Measurements from ENCODE around the gene ASAP3.

ASAP3 gene

GRCh38 chr1:23477359-23478144, 6.4 kb downstream of the ASAP3 start:
- DNase-seq (ENCODE audit: low spot score): no peak

- DNase-seq (ENCODE audit: low spot score): no peak
Observed at GRCh38 chr1:23475641-23476040, 8.3 kb downstream of the ASAP3 start.

- DNase-seq (ENCODE audit: low spot score): peak; percentile 66
Observed at GRCh38 chr1:23475134-23475628, 8.8 kb downstream of the ASAP3 start.

- DNase-seq (ENCODE audit: low spot score): no peak
Observed at GRCh38 chr1:23473037-23473800, 10.8 kb downstream of the ASAP3 start.

GRCh38 chr1:23472351-23473036, 11.5 kb downstream of the ASAP3 start:
- no peak for DNase-seq (ENCODE audit: low spot score)

GRCh38 chr1:23471473-23472075, 12.4 kb downstream of the ASAP3 start:
- no peak for DNase-seq (ENCODE audit: low spot score)

GRCh38 chr1:23470282-23471070, 13.5 kb downstream of the ASAP3 start:
- DNase-seq (ENCODE audit: low spot score): no peak

GRCh38 chr1:23469372-23469982, 14.5 kb downstream of the ASAP3 start:
- no peak for DNase-seq (ENCODE audit: low spot score)

GRCh38 chr1:23466423-23466989, 17.5 kb downstream of the ASAP3 start:
- no peak for DNase-seq (ENCODE audit: low spot score)

GRCh38 chr1:23463286-23463685, 20.7 kb downstream of the ASAP3 start:
- DNase-seq (ENCODE audit: low spot score): no peak

GRCh38 chr1:23462766-23463165, 21.2 kb downstream of the ASAP3 start:
- DNase-seq (ENCODE audit: low spot score): no peak

- DNase-seq (ENCODE audit: low spot score): no peak
Observed at GRCh38 chr1:23461050-23461449, 22.9 kb downstream of the ASAP3 start.

GRCh38 chr1:23460519-23460918, 23.5 kb downstream of the ASAP3 start:
- no peak for DNase-seq (ENCODE audit: low spot score)

GRCh38 chr1:23459338-23459757, 24.6 kb downstream of the ASAP3 start:
- no peak for DNase-seq (ENCODE audit: low spot score)

- DNase-seq (ENCODE audit: low spot score): no peak
Observed at GRCh38 chr1:23456226-23456625, 27.8 kb downstream of the ASAP3 start.

- DNase-seq (ENCODE audit: low spot score): no peak
Observed at GRCh38 chr1:23453455-23454000, 30.5 kb downstream of the ASAP3 start.

- peak; percentile 39 for DNase-seq (ENCODE audit: low spot score)
Observed at GRCh38 chr1:23452011-23452411, 32.0 kb downstream of the ASAP3 start.

GRCh38 chr1:23451441-23451840, 32.5 kb downstream of the ASAP3 start:
- DNase-seq (ENCODE audit: low spot score): no peak

GRCh38 chr1:23450894-23451293, 33.1 kb downstream of the ASAP3 start:
- DNase-seq (ENCODE audit: low spot score): no peak

GRCh38 chr1:23449958-23450357, 34.0 kb downstream of the ASAP3 start:
- no peak for DNase-seq (ENCODE audit: low spot score)
